Adipocyte (in vitro differentiated cells): Measurements from ENCODE around the gene APOBEC3G.

ENCODE experiments used
- DNase-seq: peaks from one replicate; pipeline ENCODE4 v3.0.0-alpha.2; 2015; ENCODE audit warnings: low read depth
- H3K27me3 ChIP-seq: replicated peaks from 2 replicates; pipeline ENCODE4 v1.7.0; 2013; ENCODE audit warnings: mild to moderate bottlenecking, low read length, moderate library complexity; ENCODE audit not compliant: control insufficient read depth, insufficient read depth
- H3K36me3 ChIP-seq: 2 replicates; pipeline ENCODE4 v1.7.0; 2013; ENCODE audit warnings: low read length, mild to moderate bottlenecking, moderate library complexity; ENCODE audit not compliant: control insufficient read depth, insufficient read depth, severe bottlenecking
- H3K4me1 ChIP-seq: 2 replicates; pipeline ENCODE4 v1.7.0; 2013; ENCODE audit warnings: mild to moderate bottlenecking, low read length, moderate library complexity; ENCODE audit not compliant: control insufficient read depth, insufficient read depth
- H3K4me3 ChIP-seq: 2 replicates; pipeline ENCODE4 v1.7.0; 2013; ENCODE audit warnings: mild to moderate bottlenecking, low read length, moderate library complexity
- H3K9ac ChIP-seq: 2 replicates; pipeline ENCODE4 v1.7.0; 2013; ENCODE audit warnings: mild to moderate bottlenecking, low read length, moderate library complexity
- H3K9me3 ChIP-seq: 2 replicates; pipeline ENCODE4 v1.7.0; 2013; ENCODE audit warnings: mild to moderate bottlenecking, low read length, moderate library complexity; ENCODE audit not compliant: control insufficient read depth

Gene APOBEC3G

GRCh38 chr22:39129081-39129480 is 52.0 kb downstream of the APOBEC3G start:
- DNase-seq = no peak
- no peak overlapping the region for H3K4me3 ChIP-seq
- H3K36me3 ChIP-seq = no peaks in the 10 kb centered on the region
- H3K27me3 ChIP-seq = no peaks in the 10 kb centered on the region
- no peaks in the 10 kb centered on the region for H3K9me3 ChIP-seq
- no peak overlapping the region for H3K9ac ChIP-seq
- peaks cover 12% of the 10 kb centered on the region for H3K4me1 ChIP-seq

- no peak overlapping the region for H3K9ac ChIP-seq
- H3K4me3 ChIP-seq = no peak overlapping the region
- H3K36me3 ChIP-seq = no peaks in the 10 kb centered on the region
- no peak for DNase-seq
- no peaks in the 10 kb centered on the region for H3K27me3 ChIP-seq
- peaks cover 12% of the 10 kb centered on the region for H3K4me1 ChIP-seq
- H3K9me3 ChIP-seq = no peaks in the 10 kb centered on the region
These were observed 52.7 kb downstream of the APOBEC3G start for GRCh38 chr22:39129746-39130145.

- Histone ChIP-seq H3K9ac (no peak overlapping the region), H3K9me3 (no peaks in the 10 kb centered on the region), H3K27me3 (no peaks in the 10 kb centered on the region), H3K4me3 (no peak overlapping the region), H3K36me3 (no peaks in the 10 kb centered on the region), H3K4me1 (peaks cover 12% of the 10 kb centered on the region)
- no peak for DNase-seq
These were observed 53.2 kb downstream of the APOBEC3G start for GRCh38 chr22:39130152-39130704.

GRCh38 chr22:39130892-39131855 is 54.1 kb downstream of the APOBEC3G start:
- no peaks in the 10 kb centered on the region for H3K9me3 ChIP-seq
- DNase-seq = no peak
- no peaks in the 10 kb centered on the region for H3K36me3 ChIP-seq
- H3K4me1 ChIP-seq = peaks cover 12% of the 10 kb centered on the region
- H3K9ac ChIP-seq = no peak overlapping the region
- H3K4me3 ChIP-seq = no peak overlapping the region
- no peaks in the 10 kb centered on the region for H3K27me3 ChIP-seq

GRCh38 chr22:39132281-39132680 is 55.2 kb downstream of the APOBEC3G start:
- no peaks in the 10 kb centered on the region for H3K36me3 ChIP-seq
- no peaks in the 10 kb centered on the region for H3K9me3 ChIP-seq
- no peaks in the 10 kb centered on the region for H3K27me3 ChIP-seq
- no peak overlapping the region for H3K9ac ChIP-seq
- peaks cover 12% of the 10 kb centered on the region for H3K4me1 ChIP-seq
- no peak for DNase-seq
- H3K4me3 ChIP-seq = no peak overlapping the region

- no peaks in the 10 kb centered on the region for H3K36me3 ChIP-seq
- H3K4me1 ChIP-seq = peaks cover 12% of the 10 kb centered on the region
- no peak overlapping the region for H3K9ac ChIP-seq
- no peak overlapping the region for H3K4me3 ChIP-seq
- H3K27me3 ChIP-seq = no peaks in the 10 kb centered on the region
- no peak for DNase-seq
- no peaks in the 10 kb centered on the region for H3K9me3 ChIP-seq
These were observed 55.9 kb downstream of the APOBEC3G start for GRCh38 chr22:39132871-39133524.

GRCh38 chr22:39133871-39134270 is 56.8 kb downstream of the APOBEC3G start:
- DNase-seq = no peak
- Histone ChIP-seq H3K9me3 (no peaks in the 10 kb centered on the region), H3K36me3 (no peaks in the 10 kb centered on the region), H3K4me1 (peaks cover 12% of the 10 kb centered on the region), H3K27me3 (no peaks in the 10 kb centered on the region), H3K9ac (no peak overlapping the region), H3K4me3 (no peak overlapping the region)

- DNase-seq = no peak
These were observed 57.5 kb downstream of the APOBEC3G start for GRCh38 chr22:39134366-39135091.

GRCh38 chr22:39135092-39135896 is 58.2 kb downstream of the APOBEC3G start:
- Histone ChIP-seq H3K4me3 (no peak overlapping the region), H3K9me3 (no peaks in the 10 kb centered on the region), H3K27me3 (no peaks in the 10 kb centered on the region), H3K4me1 (peaks cover 12% of the 10 kb centered on the region), H3K36me3 (no peaks in the 10 kb centered on the region), H3K9ac (no peak overlapping the region)
- peak; percentile 49 for DNase-seq

More at GRCh38 chr22:39134366-39135091, 57.5 kb downstream of the APOBEC3G start:
- H3K27me3 ChIP-seq = no peaks in the 10 kb centered on the region
- H3K9me3 ChIP-seq = no peaks in the 10 kb centered on the region
- H3K4me3 ChIP-seq = no peak overlapping the region
- no peaks in the 10 kb centered on the region for H3K36me3 ChIP-seq
- H3K9ac ChIP-seq = no peak overlapping the region
- H3K4me1 ChIP-seq = peaks cover 12% of the 10 kb centered on the region

GRCh38 chr22:39136317-39136716 is 59.2 kb downstream of the APOBEC3G start:
- Histone ChIP-seq H3K27me3 (no peaks in the 10 kb centered on the region), H3K4me1 (peaks cover 8% of the 10 kb centered on the region), H3K36me3 (no peaks in the 10 kb centered on the region), H3K9me3 (no peaks in the 10 kb centered on the region), H3K9ac (no peak overlapping the region), H3K4me3 (no peak overlapping the region)
- no peak for DNase-seq
